ENCODE results near the gene CHAT. TPM values are rescaled to one million over a fixed set of nuclear protein-coding genes. Genes with fewer than 3 reads are reported as not detected.

Gene CHAT
- total and polyA plus RNA-seq, 3 donors from 2014 or later, result 0.75 to 1.7 (median 0.93) TPM

DNA sequence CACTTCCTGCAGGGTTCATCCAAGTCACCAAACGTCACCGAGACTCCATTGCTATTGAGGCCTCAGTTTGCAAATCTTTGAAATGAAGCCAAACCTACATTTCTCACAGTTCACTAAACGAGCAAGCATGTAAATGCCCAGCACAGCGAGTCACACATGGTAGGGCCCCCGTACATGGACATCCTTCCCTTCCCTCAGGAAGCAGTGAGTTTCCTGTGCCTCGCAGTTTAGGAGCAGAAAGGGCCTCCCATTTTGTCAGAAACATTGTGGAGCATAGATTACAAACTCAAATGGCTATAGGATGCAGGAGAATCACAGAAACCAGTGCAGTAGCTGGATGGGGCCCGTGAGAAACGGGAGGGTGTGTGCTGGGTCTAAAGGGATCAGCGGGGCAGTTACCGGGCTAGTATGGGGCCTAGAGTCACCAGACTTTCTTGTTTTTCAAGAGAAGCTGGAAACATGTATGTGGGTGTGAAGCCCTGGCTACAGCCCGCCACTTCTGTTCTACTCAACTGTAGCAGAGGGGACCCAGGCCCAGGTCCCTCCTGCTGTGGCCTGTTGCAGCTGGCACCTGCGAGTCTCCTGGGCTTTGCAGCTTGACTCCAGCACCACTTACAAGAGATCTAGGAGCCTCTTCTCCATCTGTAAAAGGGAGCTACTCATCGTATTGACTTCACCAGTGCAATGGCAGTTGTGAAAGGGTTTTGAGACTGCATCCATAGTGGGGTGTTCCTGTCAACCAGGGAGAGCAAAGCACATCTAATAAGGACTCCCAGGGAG lies 17.9 kb upstream of the CHAT start:
- DNase-seq, result no peak
- TF ChIP-seq, protein P1, sequence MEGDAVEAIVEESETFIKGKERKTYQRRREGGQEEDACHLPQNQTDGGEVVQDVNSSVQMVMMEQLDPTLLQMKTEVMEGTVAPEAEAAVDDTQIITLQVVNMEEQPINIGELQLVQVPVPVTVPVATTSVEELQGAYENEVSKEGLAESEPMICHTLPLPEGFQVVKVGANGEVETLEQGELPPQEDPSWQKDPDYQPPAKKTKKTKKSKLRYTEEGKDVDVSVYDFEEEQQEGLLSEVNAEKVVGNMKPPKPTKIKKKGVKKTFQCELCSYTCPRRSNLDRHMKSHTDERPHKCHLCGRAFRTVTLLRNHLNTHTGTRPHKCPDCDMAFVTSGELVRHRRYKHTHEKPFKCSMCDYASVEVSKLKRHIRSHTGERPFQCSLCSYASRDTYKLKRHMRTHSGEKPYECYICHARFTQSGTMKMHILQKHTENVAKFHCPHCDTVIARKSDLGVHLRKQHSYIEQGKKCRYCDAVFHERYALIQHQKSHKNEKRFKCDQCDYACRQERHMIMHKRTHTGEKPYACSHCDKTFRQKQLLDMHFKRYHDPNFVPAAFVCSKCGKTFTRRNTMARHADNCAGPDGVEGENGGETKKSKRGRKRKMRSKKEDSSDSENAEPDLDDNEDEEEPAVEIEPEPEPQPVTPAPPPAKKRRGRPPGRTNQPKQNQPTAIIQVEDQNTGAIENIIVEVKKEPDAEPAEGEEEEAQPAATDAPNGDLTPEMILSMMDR (IDR thresholded peaks at IDR 0.05), result no peak
- TF ChIP-seq POLR2A (IDR thresholded peaks at IDR 0.05), result no peak
- intact Hi-C loops (cut with DNase I; ENCODE audit: low total_unique reads), result no loop called here
- H3K4me3 ChIP-seq, result no peak overlapping the region
- no peaks in the 10 kb centered on the region for H3K9me3 ChIP-seq
- H3K27ac ChIP-seq, result no peak overlapping the region
- no peaks in the 10 kb centered on the region for H3K36me3 ChIP-seq (ENCODE audit: low read depth, missing control alignments)
- H3K27me3 ChIP-seq, result no peaks in the 10 kb centered on the region
- WGBS, 2 donors, result 78% methylated on average over 13 of the region's 13 CpGs
- no peaks in the 10 kb centered on the region for H3K4me1 ChIP-seq

DNA sequence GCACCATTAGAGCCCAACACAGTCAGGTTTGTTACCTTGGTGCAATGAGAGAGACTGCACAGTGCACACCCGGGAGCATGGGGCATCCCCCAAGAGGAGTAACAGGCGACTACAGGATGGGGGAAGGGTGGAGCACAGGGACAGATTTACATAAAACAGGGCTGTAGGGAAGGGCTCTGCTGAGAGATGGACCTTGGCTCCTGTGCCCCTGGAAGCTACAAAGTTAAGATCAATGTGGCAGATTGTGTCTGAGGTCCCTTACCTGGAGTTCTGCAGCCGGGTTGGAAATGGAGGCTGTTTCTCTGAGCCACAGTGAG lies 17.4 kb upstream of the CHAT start:
- TF ChIP-seq, protein P1 (IDR thresholded peaks at IDR 0.05), result no peak
- no peak for TF ChIP-seq POLR2A (IDR thresholded peaks at IDR 0.05)
- Histone ChIP-seq H3K4me1 (no peaks in the 10 kb centered on the region), H3K27me3 (no peaks in the 10 kb centered on the region), H3K9me3 (no peaks in the 10 kb centered on the region), H3K36me3 (ENCODE audit: low read depth, missing control alignments) (no peaks in the 10 kb centered on the region), H3K27ac (no peak overlapping the region), H3K4me3 (no peak overlapping the region)
- WGBS, 2 donors, result 46 to 48% methylated on average over 3 of the region's 3 CpGs
- intact Hi-C loops (cut with DNase I; ENCODE audit: low total_unique reads), result no loop called here
- DNase-seq, result no peak

DNA sequence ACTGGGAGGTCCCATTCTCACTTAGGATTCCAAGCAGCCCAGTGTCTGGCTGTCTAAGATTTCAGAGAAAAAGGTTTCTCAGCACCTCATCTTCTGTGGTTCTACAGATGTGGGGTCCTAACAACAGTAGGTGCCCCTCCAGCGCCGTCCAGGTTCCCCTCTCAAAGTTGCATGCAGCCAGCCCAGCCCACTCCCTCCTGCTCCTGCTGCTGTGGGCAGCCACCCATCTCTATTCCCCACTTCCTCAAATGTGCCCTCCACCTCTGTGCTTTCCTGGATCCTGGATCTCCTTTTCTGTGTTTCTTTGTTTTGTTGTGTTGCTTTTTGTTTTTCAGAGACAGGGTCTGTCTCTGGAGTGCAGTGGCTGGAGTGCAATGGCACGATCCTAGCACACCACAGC lies 17.0 kb upstream of the CHAT start:
- no peak overlapping the region for H3K4me3 ChIP-seq
- H3K27ac ChIP-seq, result no peak overlapping the region
- intact Hi-C loops (cut with DNase I; ENCODE audit: low total_unique reads), result no loop called here
- TF ChIP-seq, protein P1 (IDR thresholded peaks at IDR 0.05), result no peak
- no peak for TF ChIP-seq POLR2A (IDR thresholded peaks at IDR 0.05)
- H3K9me3 ChIP-seq, result no peaks in the 10 kb centered on the region
- 67 to 69% methylated on average over 3 of the region's 3 CpGs for WGBS, 2 donors
- no peaks in the 10 kb centered on the region for H3K27me3 ChIP-seq
- no peaks in the 10 kb centered on the region for H3K4me1 ChIP-seq
- no peaks in the 10 kb centered on the region for H3K36me3 ChIP-seq (ENCODE audit: low read depth, missing control alignments)
- no peak for DNase-seq

GRCh38 chr10:49597426-49598163 lies 16.2 kb upstream of the CHAT start:
- H3K27ac ChIP-seq, result no peak overlapping the region
- no peaks in the 10 kb centered on the region for H3K9me3 ChIP-seq
- WGBS, 2 donors, result 77 to 82% methylated on average over 11 of the region's 11 CpGs
- H3K27me3 ChIP-seq, result no peaks in the 10 kb centered on the region
- H3K4me1 ChIP-seq, result no peaks in the 10 kb centered on the region
- H3K4me3 ChIP-seq, result no peak overlapping the region
- no peaks in the 10 kb centered on the region for H3K36me3 ChIP-seq (ENCODE audit: low read depth, missing control alignments)
- intact Hi-C loops (cut with DNase I; ENCODE audit: low total_unique reads), result no loop called here
- TF ChIP-seq POLR2A (IDR thresholded peaks at IDR 0.05), result no peak
- TF ChIP-seq, protein P1 (IDR thresholded peaks at IDR 0.05), result no peak
- no peak for DNase-seq
